PC-9 (cell line): ENCODE data around the gene SNAPC4. TPM values are rescaled to one million over a fixed set of nuclear protein-coding genes. Genes with fewer than 3 reads are reported as not detected.
"Not testable (repeated sequence)": the region's sequence is repeated elsewhere in the genome, so short reads cannot be mapped to it uniquely, and the experiment has no call there.

ENCODE experiments used
- BruUV-seq: library from RNA; stranded (reverse); fragments of 400-500 nt; replicated peaks from 2 replicates; lab custom pipeline; 2021; lab: Mats Ljungman, UMichigan
- CTCF ChIA-PET: fragments of 300-600 bp; sonication (Branson Sonifier 250); formaldehyde crosslinking; loops from one replicate; lab custom pipeline; 2022; ENCODE audit warnings: antibody characterized with exemption; lab: Charles Lee
- POLR2A ChIA-PET: fragments of 300-600 bp; sonication (Branson Sonifier 250); formaldehyde crosslinking; loops from one replicate; lab custom pipeline; 2022; ENCODE audit warnings: antibody characterized with exemption; ENCODE audit not compliant: unreplicated experiment; lab: Charles Lee
- DNase-seq, 2 experiments: peaks; one replicate each; pipeline versions ENCODE4 v3.0.0 to v3.0.0-alpha.2; 2015 to 2022; ENCODE audit warnings: mixed read lengths in 1 of 2
- H2AFZ ChIP-seq: fragments of 200-600 bp; sonication (generic); 2 replicates; pipeline ENCODE4 v1.8.1; 2017; ENCODE audit warnings: antibody characterized with exemption
- H3F3A ChIP-seq: fragments of 200-600 bp; sonication (generic); 2 replicates; pipeline ENCODE4 v1.8.1; 2017; ENCODE audit warnings: antibody characterized with exemption, mild to moderate bottlenecking, low read depth; ENCODE audit not compliant: insufficient read depth
- H3K27ac ChIP-seq: fragments of 200-600 bp; sonication (generic); 2 replicates; pipeline ENCODE4 v1.6.1; 2016; ENCODE audit warnings: mixed run types
- H3K27me3 ChIP-seq: fragments of 200-600 bp; sonication (generic); 2 replicates; pipeline ENCODE4 v1.6.1; 2016; ENCODE audit warnings: low read depth, mixed run types; ENCODE audit not compliant: insufficient read depth
- H3K36me3 ChIP-seq: fragments of 200-600 bp; sonication (generic); 2 replicates; pipeline ENCODE4 v1.6.1; 2016; ENCODE audit warnings: low read depth, mixed run types
- H3K4me1 ChIP-seq: fragments of 200-600 bp; sonication (generic); replicated peaks from 2 replicates; pipeline ENCODE4 v1.6.1; 2016; ENCODE audit warnings: mixed run types; ENCODE audit not compliant: insufficient read depth
- H3K4me2 ChIP-seq: fragments of 200-600 bp; sonication (generic); 2 replicates; pipeline ENCODE4 v1.6.1; 2017; ENCODE audit warnings: mixed run types
- H3K4me3 ChIP-seq: fragments of 200-600 bp; sonication (generic); 2 replicates; pipeline ENCODE4 v1.6.1; 2016; ENCODE audit warnings: mixed run types
- H3K79me2 ChIP-seq: fragments of 200-600 bp; sonication (generic); 2 replicates; pipeline ENCODE4 v1.6.1; 2017; ENCODE audit warnings: low read depth, mixed run types
- H3K9me2 ChIP-seq: fragments of 200-600 bp; sonication (generic); 2 replicates; pipeline ENCODE4 v1.8.1; 2017; ENCODE audit warnings: mild to moderate bottlenecking; ENCODE audit not compliant: insufficient read depth
- H3K9me3 ChIP-seq: fragments of 200-600 bp; sonication (generic); 2 replicates; pipeline ENCODE4 v1.8.1; 2016; ENCODE audit warnings: low read depth; ENCODE audit not compliant: insufficient read depth
- H4K20me1 ChIP-seq: fragments of 200-600 bp; sonication (generic); 2 replicates; pipeline ENCODE4 v1.8.1; 2017; ENCODE audit not compliant: insufficient read depth
- EZH2 ChIP-seq: fragments of 200-600 bp; sonication (generic); IDR thresholded peaks from 2 replicates; pipeline ENCODE4 v1.8.0; 2017; ENCODE audit warnings: antibody characterized with exemption, low read depth
- intact Hi-C: fragments of 100-400 bp; cut with micrococcal nuclease; formaldehyde crosslinking; loops from one replicate; pipeline ENCODE4 v1.10.0; 2022; ENCODE audit not compliant: unreplicated experiment
- total RNA-seq: library from RNA; stranded (reverse); gene quantifications from 2 replicates; pipeline ENCODE4 v1.2.3, GENCODE V29; 2021
- TF ChIP-seq, protein P1 (sequence below): fragments of 200-600 bp; sonication (generic); conservative IDR thresholded peaks from 2 replicates; pipeline ENCODE4 v1.6.1; 2017; ENCODE audit warnings: mixed run types, antibody characterized with exemption, mild to moderate bottlenecking, moderate library complexity

Gene SNAPC4
- total RNA-seq, 1 experiment from 2014 or later: 14.4 TPM

DNA sequence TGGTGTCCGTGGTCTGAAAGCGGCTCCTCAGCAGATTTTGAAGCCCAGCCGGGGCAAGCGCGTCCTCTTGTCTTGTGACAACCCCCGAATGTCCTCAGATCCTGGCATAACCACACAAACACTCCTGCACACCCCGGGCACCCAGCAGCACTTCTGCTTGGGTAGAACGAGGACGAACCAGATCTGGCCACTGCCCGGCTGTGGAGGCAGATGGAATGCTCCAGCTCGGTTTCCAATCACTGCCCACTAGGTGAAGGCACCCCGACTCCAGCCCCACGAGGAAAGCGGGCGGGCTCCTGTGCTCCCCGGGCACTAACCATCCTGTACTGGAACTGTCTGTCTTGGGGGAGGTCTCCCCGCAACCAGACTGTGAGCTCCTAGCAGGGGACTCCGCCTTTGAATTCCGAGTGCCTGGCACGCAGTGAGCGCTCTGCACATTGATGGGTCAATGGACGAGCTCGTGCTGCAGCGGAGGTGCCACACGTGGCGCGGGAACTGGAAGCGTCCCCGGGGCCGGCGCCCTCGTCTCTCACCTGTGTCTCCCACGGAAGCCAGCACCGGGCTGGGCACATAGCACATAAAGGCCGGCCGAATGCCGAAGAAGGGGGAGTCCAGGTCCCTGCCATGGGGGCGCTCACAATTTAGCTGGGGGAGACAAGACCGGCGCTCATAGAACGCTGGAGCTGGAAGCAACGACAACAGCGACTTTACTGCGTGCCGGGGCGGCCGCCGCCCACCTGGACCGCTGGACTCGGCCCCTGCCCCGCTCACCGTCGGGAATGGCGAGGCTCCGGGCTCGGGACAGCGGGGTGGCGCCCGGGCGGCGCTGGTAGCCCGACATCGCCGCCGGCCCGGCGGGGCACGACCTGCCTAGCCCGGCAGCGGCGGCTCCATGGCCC lies 9.8 kb upstream of the SNAPC4 start:
- Histone ChIP-seq H3K9me3 (no peaks in the 10 kb centered on the region), H3F3A (peaks cover 15% of the 10 kb centered on the region; the same call in 1 of the 2 replicates), H4K20me1 (peaks cover 23% of the 10 kb centered on the region), H3K27me3 (no peaks in the 10 kb centered on the region), H3K4me2 (peak overlapping the region; percentile 86), H3K27ac (no peak overlapping the region), H2AFZ (peak overlapping the region; percentile 75), H3K4me3 (peak overlapping the region; percentile 94), H3K79me2 (peaks cover 53% of the 10 kb centered on the region), H3K36me3 (peaks cover 18% of the 10 kb centered on the region), H3K4me1 (peaks cover 17% of the 10 kb centered on the region; the same call in 1 of the 2 replicates), H3K9me2 (no peaks in the 10 kb centered on the region)
- TSS peak; percentile 77 for BruUV-seq
- CTCF ChIA-PET: interaction anchor here (0.6 kb wide), 1 partner anchor 64 kb away, joined by 5 read pairs; no protein-coding TSS in a partner anchor
- intact Hi-C loops: no loop called here
- peak; percentile 46 to 50 for DNase-seq
- no peak for TF ChIP-seq EZH2
- TF ChIP-seq, protein P1, sequence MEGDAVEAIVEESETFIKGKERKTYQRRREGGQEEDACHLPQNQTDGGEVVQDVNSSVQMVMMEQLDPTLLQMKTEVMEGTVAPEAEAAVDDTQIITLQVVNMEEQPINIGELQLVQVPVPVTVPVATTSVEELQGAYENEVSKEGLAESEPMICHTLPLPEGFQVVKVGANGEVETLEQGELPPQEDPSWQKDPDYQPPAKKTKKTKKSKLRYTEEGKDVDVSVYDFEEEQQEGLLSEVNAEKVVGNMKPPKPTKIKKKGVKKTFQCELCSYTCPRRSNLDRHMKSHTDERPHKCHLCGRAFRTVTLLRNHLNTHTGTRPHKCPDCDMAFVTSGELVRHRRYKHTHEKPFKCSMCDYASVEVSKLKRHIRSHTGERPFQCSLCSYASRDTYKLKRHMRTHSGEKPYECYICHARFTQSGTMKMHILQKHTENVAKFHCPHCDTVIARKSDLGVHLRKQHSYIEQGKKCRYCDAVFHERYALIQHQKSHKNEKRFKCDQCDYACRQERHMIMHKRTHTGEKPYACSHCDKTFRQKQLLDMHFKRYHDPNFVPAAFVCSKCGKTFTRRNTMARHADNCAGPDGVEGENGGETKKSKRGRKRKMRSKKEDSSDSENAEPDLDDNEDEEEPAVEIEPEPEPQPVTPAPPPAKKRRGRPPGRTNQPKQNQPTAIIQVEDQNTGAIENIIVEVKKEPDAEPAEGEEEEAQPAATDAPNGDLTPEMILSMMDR: no peak
- POLR2A ChIA-PET: interaction anchor here (0.7 kb wide), 1 partner anchor 586 kb away, joined by 6 read pairs; the partner anchor contains the start of gene CLIC3

- Histone ChIP-seq H3K36me3 (peaks cover 12% of the 10 kb centered on the region), H3K4me1 (peaks cover 17% of the 10 kb centered on the region; the same call in 1 of the 2 replicates), H3K9me2 (no peaks in the 10 kb centered on the region), H3K27me3 (no peaks in the 10 kb centered on the region), H3K4me2 (no peak overlapping the region), H4K20me1 (peaks cover 17% of the 10 kb centered on the region), H3K4me3 (no peak overlapping the region), H3K79me2 (peaks cover 43% of the 10 kb centered on the region), H3K27ac (no peak overlapping the region), H2AFZ (no peak overlapping the region), H3K9me3 (no peaks in the 10 kb centered on the region), H3F3A (peaks cover 15% of the 10 kb centered on the region; the same call in 1 of the 2 replicates)
- BruUV-seq: no TSS peak
- CTCF ChIA-PET: no interaction called here
- POLR2A ChIA-PET: no interaction called here
- intact Hi-C loops: no loop called here
- DNase-seq: no peak
- TF ChIP-seq, protein P1: no peak
- no peak for TF ChIP-seq EZH2
Observed at GRCh38 chr9:136407911-136408310, 7.9 kb upstream of the SNAPC4 start.

- intact Hi-C loops, CTCF ChIA-PET, H3K4me2 ChIP-seq, H3K27ac ChIP-seq, DNase-seq, H3K9me2 ChIP-seq, H3K4me3 ChIP-seq, BruUV-seq, POLR2A ChIA-PET, H3K27me3 ChIP-seq, H3K36me3 ChIP-seq, H3K9me3 ChIP-seq, H2AFZ ChIP-seq: not testable (repeated sequence)
- Histone ChIP-seq H3K4me1 (peaks cover 16% of the 10 kb centered on the region; the same call in 1 of the 2 replicates), H4K20me1 (peaks cover 10% of the 10 kb centered on the region), H3F3A (peaks cover 18% of the 10 kb centered on the region; the same call in 1 of the 2 replicates), H3K79me2 (peaks cover 35% of the 10 kb centered on the region)
Observed at GRCh38 chr9:136407061-136407460, 7.1 kb upstream of the SNAPC4 start.

DNA sequence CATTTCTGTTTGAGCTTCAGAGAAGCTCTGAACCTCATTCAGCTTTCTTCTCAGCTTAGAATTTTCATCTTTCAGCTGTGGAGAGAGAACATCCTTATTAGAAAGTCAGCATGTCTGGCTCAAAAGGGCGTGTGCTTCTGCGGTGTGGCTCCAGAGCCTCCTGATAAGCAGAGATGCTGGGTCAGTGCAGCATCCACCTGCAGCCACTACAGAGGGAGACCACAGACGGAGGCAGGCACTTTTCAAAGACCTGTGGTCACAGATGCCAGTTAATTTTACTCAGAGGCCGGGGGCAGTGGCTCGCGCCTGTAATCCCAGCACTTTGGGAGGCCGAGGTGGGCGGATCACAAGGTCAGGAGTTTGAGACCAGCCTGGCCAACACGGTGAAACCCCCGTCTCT lies 5.9 kb upstream of the SNAPC4 start:
- intact Hi-C loops, POLR2A ChIA-PET, H3K4me1 ChIP-seq, DNase-seq, H3K4me3 ChIP-seq, H3K4me2 ChIP-seq, H3K9me2 ChIP-seq, H3K36me3 ChIP-seq, H3K27ac ChIP-seq, H3K27me3 ChIP-seq, BruUV-seq, CTCF ChIA-PET, H2AFZ ChIP-seq, H3K9me3 ChIP-seq, H4K20me1 ChIP-seq: not testable (repeated sequence)
- Histone ChIP-seq H3F3A (peaks cover 18% of the 10 kb centered on the region; the same call in 1 of the 2 replicates), H3K79me2 (peaks cover 23% of the 10 kb centered on the region)
